ENCODE results near the gene KCNK17.
"Not testable (repeated sequence)": the region's sequence is repeated elsewhere in the genome, so short reads cannot be mapped to it uniquely, and the experiment has no call there.

KCNK17 gene

DNA sequence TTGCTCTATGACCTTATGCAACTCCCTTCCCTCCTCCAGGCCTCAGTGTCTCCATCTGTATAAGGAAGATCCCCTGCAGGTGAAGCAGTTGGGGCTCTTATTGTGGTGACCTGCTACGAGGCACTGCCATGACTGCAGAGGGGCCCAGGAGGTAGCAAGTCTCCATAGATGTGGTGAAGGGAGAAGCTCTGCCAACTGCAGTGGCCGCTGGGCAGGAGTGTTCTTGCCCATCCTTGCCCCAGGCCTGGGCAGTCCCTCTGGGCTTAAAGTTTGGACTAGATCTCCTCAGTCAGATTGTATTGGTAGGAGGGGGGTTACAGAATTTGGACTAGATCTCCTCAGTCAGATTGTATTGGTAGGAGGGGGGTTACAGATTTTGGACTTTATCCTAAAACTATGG lies 12.2 kb downstream of the KCNK17 start:
- DNase-seq (ENCODE audit: low read depth), result no peak

DNA sequence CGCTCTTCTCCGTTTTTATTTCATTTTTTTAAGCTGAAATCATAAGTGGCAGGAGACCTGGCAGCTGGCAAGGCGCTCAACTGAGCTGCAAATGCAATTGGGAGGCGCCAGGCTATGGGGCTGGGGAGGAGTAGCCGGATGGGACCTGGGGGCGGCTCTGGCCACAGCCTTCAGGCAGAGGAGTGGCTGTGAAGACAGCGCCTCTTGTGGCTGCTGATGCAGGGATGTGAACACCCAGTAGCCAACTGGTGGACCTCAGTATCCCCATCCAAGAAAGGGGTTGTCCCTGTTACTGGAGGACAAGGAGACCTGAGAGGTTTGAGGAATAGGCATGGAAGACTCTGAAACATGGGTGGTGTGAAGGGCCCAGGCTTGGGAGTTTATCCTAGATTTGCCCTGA lies 12.6 kb downstream of the KCNK17 start:
- DNase-seq (ENCODE audit: low read depth), result no peak

DNA sequence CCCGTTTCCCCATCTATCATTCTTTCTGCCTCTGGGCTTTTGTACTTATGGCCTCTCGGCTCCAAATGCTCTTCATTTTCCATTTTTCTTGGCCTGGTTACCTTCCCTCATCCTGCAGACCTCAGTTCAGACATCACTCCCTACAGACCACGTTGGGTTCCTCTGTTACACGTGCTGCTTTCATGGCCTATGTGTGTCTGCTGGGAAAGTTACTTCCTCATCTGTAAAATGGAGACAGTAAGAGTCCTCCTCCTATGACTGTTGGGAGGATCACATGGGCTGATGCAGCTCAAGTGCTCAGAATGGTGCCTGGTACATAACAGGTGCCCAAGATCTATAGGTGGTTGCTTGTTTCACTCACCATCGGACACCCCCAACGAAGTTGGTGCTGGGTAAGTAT lies 13.5 kb downstream of the KCNK17 start:
- no peak for DNase-seq (ENCODE audit: low read depth)

DNA sequence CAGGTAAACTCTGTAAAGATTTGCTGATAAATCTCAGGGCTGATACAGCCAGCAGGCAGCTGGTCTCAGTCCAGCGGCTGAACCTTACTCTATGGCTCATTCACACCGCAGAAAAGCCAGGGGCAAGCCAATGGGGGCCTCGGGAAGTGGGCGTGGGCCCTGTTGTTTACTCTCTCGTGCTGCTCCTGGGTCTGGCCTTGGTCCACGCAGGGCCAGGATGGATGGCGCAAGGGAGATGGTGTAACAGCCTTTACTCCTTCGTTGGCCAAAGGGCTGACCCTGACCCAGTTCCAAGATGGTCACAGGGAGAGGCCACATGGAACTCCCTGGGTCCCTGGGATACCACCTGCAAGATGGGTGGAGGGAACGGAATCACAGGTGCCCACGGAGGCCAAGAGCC lies 16.2 kb downstream of the KCNK17 start:
- no peak for DNase-seq (ENCODE audit: low read depth)

DNA sequence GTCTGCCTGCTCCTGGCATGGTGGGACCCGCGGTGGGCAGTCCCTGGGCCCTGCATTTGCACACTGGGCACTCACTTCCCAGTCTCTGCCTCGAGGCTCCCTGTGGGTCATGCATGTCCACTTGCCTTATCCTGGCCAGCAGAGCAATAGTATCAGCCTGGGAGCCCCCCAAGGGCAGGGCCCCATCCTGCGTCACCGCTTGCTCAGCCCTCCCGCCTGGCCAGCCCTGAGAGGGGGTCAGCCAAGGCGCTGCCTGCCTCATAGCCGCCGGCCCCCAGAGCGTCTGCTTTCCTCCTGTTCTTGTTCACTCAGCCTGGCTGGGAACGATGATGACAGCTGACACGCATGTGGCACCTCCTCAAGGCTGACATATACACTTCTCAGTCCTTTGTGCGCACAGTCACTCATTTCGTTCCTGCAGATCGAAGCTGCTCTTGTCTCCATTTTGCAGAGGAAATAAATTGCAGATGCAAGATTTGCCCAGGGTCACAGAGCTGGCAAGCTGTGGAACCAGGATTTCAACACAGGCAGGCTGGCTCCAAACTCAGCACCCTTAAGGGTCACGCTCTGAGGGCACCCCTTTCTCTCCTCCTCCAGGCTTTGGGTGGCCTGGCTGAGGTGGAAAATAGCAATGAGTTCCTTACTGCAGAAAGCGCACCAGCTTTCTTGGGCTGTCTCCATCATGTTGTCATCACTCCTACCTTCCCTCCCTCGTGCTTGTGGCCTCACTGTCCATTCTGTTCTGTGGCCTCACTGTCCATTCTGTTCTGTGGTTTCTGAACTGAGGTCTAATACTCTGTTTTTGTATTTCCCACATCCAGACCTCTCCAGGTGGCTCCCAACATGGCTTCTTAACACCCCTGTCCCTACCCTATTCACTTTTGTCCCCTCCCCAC lies 17.2 kb downstream of the KCNK17 start:
- no peak for DNase-seq (ENCODE audit: low read depth)

DNA sequence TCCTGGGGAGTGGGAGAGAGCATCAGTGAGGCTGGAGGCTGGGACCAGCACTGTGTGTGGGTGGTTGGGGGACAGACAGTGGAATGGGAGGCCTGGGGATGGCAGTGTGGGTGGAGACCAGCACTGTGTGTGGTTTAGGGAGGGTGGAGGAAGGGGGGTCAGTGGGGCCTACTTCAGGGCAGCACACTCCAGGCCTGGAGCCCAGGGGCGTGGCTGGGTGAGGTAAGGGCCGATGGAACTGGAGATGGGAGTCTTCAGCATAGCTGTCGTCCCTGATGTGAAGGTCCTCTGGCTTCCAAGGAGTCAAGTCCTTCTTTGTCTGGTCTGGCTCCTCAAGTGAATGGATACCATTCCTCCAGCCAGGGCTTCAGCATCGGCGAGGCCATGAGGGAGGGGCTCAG lies 18.6 kb downstream of the KCNK17 start:
- DNase-seq (ENCODE audit: low read depth), result no peak

DNA sequence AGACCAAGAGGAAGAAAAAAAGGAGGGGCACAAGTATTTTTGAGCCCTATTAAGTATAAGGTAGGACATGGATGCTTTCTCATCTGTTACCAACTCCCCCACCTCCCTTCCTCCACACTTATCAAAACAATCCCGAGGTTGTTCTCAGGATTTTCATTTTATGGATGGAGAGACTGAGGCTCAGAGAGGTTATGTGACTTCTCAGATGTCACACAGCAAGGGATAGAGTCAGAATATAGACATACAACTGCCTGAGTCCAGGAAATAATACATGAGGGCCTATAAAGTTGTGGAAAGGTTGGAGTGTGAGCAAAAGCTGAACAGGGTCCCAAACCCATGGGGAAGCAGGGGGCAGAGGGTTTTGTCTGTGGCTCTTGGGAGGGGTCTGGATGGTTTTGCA lies 19.3 kb downstream of the KCNK17 start:
- no peak for DNase-seq (ENCODE audit: low read depth)

DNA sequence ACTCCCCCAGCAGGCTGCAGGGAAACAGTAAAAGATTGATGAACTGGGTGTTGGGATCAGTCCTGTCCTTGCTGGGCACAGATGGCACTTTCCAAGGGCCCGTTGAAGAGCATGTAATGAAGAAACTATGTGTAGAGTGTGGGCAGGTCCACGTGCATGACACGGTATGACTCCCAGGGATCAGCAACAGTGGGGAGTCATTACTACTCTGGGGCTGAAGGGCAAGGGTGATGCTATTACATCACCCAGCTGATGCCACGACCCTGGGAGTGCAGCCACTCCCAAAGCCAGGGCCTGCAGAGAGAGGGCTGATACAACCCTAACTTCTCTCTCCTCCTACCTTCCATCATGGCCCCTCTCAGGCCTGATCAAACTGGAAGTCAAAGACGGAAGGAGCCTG lies 20.1 kb downstream of the KCNK17 start:
- no peak for DNase-seq (ENCODE audit: low read depth)

DNA sequence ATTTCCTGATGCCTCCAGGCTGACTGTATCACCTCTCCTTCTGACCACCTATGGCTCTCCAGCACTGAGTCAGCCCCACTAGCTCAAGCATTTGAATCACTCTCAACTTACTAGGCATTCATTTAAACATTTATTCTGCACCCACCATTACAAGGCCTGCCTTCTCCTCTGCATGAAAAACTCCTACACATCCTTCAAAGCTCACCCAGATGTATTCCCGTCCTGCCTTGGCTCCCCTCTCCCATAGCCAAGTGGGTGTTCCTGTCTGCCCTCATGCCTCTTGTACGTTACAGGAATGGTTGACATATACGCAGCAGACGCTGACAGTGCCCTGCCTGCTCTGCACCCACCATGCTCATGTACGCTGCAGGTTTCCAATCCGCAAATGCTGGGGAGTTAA lies 21.6 kb downstream of the KCNK17 start:
- DNase-seq (ENCODE audit: low read depth), result no peak

DNA sequence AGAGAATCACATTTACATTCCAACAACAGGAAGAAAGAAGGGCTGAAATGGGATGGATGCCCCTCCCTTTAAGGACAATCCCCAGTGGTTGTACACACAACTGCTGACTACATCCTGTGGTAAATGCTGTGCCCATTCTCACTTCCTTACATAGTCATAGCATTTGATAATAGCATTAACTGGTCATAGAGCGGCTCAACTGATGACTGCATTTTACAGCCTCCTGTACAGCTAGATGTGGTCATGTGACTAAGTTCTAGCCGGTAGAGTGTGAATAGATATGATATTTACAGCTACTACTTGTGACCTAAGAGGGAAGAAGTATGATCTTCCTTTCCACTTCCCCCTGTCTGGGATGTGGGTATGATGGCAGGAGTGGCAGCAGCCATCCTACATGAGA lies 24.7 kb downstream of the KCNK17 start:
- no peak for DNase-seq (ENCODE audit: low read depth)

DNA sequence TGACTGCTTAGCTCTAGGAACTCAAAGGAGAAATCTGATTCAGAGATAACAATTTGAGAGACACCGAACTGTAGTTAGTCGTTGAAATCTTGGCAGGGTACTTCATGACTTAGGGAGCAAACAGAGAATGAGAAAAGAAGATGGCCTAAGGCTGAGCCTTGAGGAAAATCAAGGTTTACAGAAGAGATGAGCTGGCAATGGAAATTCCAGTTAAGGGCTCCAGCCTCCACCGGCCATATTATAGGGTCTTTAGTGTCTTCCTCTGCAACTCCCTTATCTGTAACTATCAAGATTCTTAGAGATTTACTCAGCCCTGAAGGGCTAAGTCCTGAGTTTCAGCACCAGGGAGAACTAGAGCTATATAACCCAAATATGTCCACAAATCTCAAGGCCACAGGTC lies 26.6 kb downstream of the KCNK17 start:
- DNase-seq (ENCODE audit: low read depth), result no peak

DNA sequence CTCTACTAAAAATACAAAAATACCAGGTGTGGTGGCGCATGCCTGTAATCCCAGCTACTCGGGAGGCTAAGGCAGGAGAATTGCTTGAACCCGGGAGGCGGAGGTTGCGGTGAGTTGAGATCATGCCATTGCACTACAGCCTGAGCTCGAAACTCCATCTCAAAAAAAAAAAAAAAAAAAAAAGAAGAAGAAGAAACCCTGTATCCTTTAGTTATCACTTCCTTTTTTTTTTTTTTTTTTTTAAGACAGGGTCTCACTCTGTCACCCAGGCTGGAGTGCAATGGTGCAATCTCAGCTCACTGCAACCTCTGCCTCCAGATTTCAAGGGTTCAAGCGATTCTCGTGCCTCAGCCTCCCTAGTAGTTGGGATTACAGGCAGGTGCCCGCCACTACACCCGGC lies 27.6 kb downstream of the KCNK17 start:
- DNase-seq (ENCODE audit: low read depth), result not testable (repeated sequence)

DNA sequence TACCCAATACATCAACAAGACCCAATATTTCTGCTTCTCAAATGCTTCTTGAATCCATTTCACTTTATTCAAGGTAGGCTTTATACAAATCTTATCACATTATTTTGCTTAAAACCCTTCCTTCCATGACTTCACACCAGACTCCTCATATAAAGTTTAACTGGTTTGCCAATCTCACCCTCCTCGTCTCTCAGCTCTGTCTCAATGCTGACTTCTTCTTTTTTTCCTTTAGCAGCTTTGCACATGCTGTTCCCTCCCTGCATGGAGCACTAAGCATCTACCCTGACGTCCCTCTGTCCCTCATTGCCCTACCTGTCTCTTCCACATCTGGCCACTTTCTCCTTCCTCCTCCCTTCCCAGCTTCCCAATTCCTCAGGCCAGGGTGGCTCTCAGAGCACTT lies 31.4 kb downstream of the KCNK17 start:
- no peak for DNase-seq (ENCODE audit: low read depth)

DNA sequence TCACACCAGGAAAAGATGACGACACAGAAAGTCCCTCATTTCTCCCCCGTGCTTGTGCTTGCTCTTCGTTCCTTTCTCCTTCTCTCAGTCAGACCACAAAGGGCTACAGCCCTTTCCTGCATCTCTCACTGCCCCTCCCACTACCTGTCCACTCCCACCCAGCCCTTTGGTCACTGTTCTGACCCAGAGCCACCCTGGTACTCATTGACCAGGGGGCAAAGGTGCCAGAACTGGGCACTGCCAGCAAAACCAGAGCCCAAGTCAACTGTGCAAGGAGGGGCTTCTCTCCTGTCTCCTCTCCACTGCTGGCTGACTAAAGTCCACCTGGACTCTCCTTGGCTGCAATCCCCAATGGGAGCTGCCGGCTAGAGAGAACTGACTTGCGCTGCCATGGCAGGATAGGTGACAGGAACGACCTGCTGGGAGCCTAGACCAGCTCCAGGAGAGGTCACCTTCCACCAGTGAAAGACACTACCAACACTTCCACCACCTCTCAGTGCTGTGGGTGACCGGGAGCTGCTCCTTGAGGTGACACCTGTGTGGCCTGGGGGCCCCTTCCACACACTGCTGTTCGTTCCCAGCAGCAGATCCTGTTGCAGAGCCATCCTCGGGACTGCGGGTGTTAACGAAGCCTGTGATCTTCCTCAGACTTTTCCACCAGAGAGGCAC lies 32.8 kb downstream of the KCNK17 start:
- DNase-seq (ENCODE audit: low read depth), result no peak

DNA sequence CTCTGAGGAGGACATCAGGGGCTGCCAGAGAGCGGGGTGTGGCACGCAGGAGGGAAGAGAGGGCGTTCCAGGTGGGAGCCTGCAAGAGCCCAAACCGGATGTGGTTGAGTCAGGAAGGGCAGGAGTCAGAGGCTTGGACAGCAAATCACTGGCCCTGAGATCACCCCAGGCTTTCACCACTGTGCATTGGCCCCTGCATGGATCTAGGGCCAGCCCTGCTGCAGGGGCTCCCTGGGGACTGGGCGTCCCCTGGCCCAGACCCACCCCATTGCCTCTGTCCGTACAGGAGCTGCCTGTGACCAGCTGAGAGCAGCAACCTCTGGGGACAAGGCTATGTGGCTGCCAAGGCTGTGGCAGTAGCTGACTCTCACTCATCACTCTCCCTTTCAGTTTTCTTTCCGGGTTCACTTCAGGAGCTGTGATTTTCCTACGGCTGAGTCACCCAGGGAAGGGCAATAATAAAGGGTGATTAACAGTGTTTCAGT lies 33.9 kb downstream of the KCNK17 start:
- DNase-seq (ENCODE audit: low read depth), result no peak

DNA sequence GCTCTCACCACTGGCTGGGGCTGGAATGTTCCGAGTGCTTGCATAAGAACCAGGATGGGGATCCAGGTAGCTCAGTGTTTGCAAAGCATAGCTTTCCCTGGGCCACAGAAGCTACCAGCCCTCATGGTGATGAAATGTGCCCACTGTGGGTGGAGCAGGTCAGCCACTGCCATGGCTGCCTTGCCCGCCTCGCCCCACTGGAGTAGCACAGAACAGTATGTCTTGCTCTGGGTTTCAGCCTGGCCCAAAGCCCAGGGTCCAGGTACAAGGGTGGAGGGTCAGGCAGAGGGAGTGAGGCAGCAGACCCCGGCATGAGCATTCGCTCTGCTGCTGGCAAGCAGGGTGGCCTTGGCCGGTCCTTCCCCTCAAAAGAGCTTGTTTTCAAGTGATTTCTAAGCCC lies 34.7 kb downstream of the KCNK17 start:
- DNase-seq (ENCODE audit: low read depth), result no peak

DNA sequence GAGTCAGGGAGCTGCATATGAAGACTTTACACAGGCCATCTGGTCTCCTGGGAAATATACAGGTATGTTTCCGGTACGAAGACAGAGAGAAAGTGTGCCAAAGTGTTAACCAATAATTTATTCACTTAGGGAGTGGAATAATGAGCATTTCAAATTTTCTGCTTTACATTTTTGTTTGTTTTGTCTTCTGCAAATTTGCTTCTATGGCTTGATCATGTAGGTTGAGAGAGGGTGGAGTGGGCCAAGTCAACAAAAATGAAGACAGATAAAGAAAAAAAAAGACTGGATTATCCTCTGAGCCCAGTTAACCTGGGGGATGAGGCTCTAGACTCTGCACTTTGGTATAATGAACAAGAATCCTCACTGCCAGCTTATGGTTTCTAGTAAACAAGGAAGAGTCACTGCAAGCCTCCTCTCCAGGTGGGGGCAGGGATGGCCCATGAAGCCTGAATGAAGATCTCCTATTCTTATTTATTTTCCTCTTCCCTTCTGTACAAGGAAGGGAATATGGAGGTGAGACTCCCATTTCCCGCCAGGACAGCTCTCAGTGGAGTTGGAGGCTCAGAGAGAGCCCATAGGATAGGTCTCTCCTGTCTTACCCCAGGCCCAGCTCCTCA lies 37.7 kb downstream of the KCNK17 start:
- DNase-seq (ENCODE audit: low read depth), result no peak

DNA sequence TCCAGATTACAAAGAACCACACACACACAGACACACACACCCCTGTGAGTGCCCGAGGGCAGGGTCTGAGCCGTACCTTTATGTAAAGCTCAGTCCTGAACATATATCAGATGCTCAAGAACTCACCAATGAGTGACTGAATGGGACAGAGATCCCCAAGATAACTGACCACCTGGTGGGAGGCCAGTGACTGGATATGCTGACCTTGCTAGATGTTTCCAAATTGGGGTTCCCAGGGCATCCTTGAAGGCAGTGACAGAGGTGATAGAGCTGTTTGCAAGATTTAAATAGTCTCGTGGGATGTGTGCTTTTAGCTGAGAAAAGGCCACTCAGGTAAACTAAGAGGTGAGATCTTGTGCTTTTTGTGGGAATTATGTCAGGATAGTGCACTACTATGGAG lies 39.3 kb downstream of the KCNK17 start:
- DNase-seq (ENCODE audit: low read depth), result no peak

DNA sequence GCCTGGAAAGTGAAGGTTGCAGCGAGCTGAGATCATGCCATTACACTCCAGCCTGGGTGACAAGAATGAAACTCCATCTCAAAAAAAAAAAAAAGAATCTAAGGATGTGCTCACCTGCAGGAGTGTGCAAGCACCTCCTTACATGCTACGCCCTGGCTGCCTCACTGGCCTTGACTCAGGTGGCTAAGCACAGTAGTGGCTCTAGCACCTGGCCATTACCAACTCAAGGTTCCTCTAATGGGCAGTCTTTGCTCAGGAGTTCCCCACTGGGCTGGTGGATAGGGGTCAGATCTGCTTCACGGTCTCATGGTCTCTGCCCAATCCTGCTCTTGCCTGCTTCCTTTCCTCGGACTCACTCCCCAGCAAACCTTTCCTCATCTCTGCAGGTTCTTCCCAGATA lies 39.7 kb downstream of the KCNK17 start:
- no peak for DNase-seq (ENCODE audit: low read depth)

DNA sequence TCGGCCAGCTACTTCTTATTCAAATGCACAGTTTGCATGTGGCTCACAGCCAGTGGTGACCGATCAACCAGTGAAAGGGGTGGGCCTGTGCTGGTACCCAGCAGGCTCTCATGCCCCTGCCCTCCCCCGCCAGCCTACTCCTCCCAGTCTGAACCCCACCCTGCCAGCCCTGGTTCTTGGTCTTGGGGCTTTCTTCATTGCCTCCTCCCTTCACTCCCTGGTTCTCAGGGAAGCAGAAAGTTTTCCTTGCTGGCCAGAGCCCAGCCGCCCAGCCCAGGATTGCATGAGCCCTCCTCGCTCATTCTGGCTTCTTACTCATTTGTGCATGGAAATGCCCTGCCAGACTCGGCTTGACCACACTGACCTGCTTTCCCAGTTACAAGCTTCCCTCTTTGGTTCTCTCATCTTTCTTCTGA lies 40.8 kb downstream of the KCNK17 start:
- no peak for DNase-seq (ENCODE audit: low read depth)

DNA sequence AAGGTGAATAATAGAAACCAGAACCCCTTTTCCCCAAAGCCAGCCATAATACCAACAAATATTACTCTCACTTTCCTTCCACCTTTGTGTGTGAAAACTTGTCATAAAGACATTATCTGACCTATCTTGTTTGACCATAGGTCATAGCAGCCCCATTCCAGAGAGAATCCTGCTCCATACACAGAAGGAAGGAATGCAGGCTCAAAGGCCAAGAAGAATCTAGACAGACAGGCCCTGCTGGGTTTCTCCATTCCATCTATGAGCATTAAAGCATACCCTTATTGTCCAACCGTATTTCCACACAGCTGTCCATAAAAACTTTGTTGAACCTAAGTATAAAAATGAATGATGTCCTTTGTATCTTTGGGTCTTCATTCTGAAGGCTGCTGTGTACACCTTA lies 44.3 kb downstream of the KCNK17 start:
- DNase-seq (ENCODE audit: low read depth), result no peak

DNA sequence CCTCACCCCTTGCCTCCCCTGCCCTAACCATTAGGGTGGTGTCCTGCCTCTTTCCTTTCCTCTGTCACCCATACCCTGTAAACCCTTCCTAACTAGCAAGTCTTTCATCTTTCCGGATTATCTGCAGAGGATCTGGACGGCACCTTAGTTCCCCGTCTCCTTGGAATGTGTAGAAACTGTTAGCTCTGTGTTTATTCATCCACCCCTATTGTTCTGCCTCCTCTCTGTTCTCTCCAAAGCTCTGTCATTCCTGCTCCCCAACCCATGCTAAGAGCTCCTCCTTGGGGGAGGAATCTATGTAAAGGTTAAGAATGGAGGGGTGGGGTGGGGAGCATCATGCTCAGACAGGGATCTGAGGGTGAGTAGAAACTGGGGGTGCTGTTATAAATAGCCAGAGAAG lies 45.5 kb downstream of the KCNK17 start:
- DNase-seq (ENCODE audit: low read depth), result no peak

DNA sequence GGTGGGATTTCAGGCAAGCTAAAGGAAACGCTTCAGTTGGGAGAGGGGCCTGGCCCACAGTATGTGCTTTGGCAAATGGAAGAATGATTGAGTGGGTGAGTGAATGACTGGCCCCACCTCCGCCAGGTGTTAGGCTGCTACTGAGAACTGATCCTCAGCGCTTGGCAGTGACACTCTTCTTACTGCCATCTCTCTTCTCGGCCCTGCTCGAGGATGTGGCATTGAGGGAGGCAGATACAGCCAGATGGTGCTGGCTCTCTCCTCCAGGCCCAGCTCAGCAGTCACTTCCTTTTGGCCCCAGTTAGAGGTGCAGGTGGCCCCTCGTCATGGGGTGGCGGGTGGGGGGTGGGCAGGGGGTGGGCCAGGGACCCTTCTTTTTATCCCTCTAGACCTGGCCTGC lies 46.0 kb downstream of the KCNK17 start:
- no peak for DNase-seq (ENCODE audit: low read depth)
